HG03354 (cell line): Measurements from ENCODE around the gene ZNF211.

Source experiments
- ATAC-seq: cut with Tn5 transposase; IDR thresholded peaks from one replicate; pipeline ENCODE4 v1.9.1; 2021; ENCODE audit warnings: mild to moderate bottlenecking; ENCODE audit not compliant: unreplicated experiment, poor library complexity, severe bottlenecking

Gene ZNF211

GRCh38 chr19:57653689-57654088, 20.7 kb downstream of the ZNF211 start:
- no peak for ATAC-seq

- no peak for ATAC-seq
These were observed 22.5 kb downstream of the ZNF211 start for GRCh38 chr19:57655443-57655842.

GRCh38 chr19:57656346-57656745, 23.4 kb downstream of the ZNF211 start:
- no peak for ATAC-seq

- no peak for ATAC-seq
These were observed 31.5 kb downstream of the ZNF211 start for GRCh38 chr19:57664269-57665127.

- ATAC-seq = no peak
These were observed 32.4 kb downstream of the ZNF211 start for GRCh38 chr19:57665261-57665806.

GRCh38 chr19:57667228-57667627, 34.3 kb downstream of the ZNF211 start:
- ATAC-seq = no peak

- no peak for ATAC-seq
These were observed 35.7 kb downstream of the ZNF211 start, which contains the start of gene ZSCAN4 for GRCh38 chr19:57668635-57669034. Gene ZSCAN4, plus strand, starts transcription at chr19:57668935. Its CDS starts 7,211 bp downstream, at chr19:57676146.

GRCh38 chr19:57671124-57671895, 38.3 kb downstream of the ZNF211 start:
- no peak for ATAC-seq

- no peak for ATAC-seq
These were observed 39.5 kb downstream of the ZNF211 start for GRCh38 chr19:57672466-57672865.

GRCh38 chr19:57675881-57676280, 42.9 kb downstream of the ZNF211 start:
- ATAC-seq = no peak

GRCh38 chr19:57682226-57682766, 49.3 kb downstream of the ZNF211 start:
- no peak for ATAC-seq

- ATAC-seq = no peak
These were observed 53.8 kb downstream of the ZNF211 start for GRCh38 chr19:57686727-57687126.

GRCh38 chr19:57687363-57688010, 54.5 kb downstream of the ZNF211 start:
- ATAC-seq = no peak

- no peak for ATAC-seq
These were observed 55.2 kb downstream of the ZNF211 start for GRCh38 chr19:57688011-57688763.

GRCh38 chr19:57689750-57690149, 56.8 kb downstream of the ZNF211 start:
- ATAC-seq = no peak
